Neural cell (in vitro differentiated cells): ENCODE measurements around the gene CCDC12. TPM values are rescaled to one million over a fixed set of nuclear protein-coding genes. Genes with fewer than 3 reads are reported as not detected.

Experiments
- H2AFZ ChIP-seq: fragments of 200-600, 300-800 bp; sonication (generic), shearing (Covaris generic); 2 replicates; pipeline ENCODE4 v1.6.0; 2014; ENCODE audit warnings: low read depth, mild to moderate bottlenecking, antibody characterized with exemption, low read length, moderate library complexity
- H3F3A ChIP-seq: fragments of 200-600 bp; shearing (Covaris generic); 2 replicates; pipeline ENCODE4 v1.6.1; 2016; ENCODE audit warnings: mild to moderate bottlenecking, moderate library complexity, mixed read lengths, antibody characterized with exemption, low read length; ENCODE audit not compliant: insufficient read depth, poor library complexity, severe bottlenecking
- H3K27ac ChIP-seq: fragments of 200-600, 300-800 bp; sonication (generic), shearing (Covaris generic); 2 replicates; pipeline ENCODE4 v1.5.1; 2014; ENCODE audit warnings: mild to moderate bottlenecking, low read length, moderate library complexity
- H3K27me3 ChIP-seq: fragments of 300-800, 200-600 bp; sonication (generic), shearing (Covaris generic); 2 replicates; pipeline ENCODE4 v1.6.0; 2014; ENCODE audit warnings: mild to moderate bottlenecking, low read depth, low read length, moderate library complexity; ENCODE audit not compliant: insufficient read depth
- H3K36me3 ChIP-seq: fragments of 300-800, 200-600 bp; sonication (generic), shearing (Covaris generic); 2 replicates; pipeline ENCODE4 v1.5.1; 2014; ENCODE audit warnings: mild to moderate bottlenecking, antibody characterized with exemption, low read length, moderate library complexity; ENCODE audit not compliant: insufficient read depth
- H3K4me2 ChIP-seq: fragments of 300-800, 200-600 bp; sonication (generic), shearing (Covaris generic); 2 replicates; pipeline ENCODE4 v1.6.0; 2014; ENCODE audit warnings: mild to moderate bottlenecking, low read length
- H3K4me3 ChIP-seq: fragments of 300-800, 200-600 bp; sonication (generic), shearing (Covaris generic); 2 replicates; pipeline ENCODE4 v1.5.1; 2014; ENCODE audit warnings: mild to moderate bottlenecking, low read length, moderate library complexity
- H3K79me2 ChIP-seq: fragments of 200-600 bp; shearing (Covaris generic); replicated peaks from 2 replicates; pipeline ENCODE4 v1.6.0; 2014; ENCODE audit warnings: mild to moderate bottlenecking, low read length, moderate library complexity; ENCODE audit not compliant: insufficient read depth
- H3K9ac ChIP-seq: fragments of 300-800, 200-600 bp; sonication (generic), shearing (Covaris generic); 2 replicates; pipeline ENCODE4 v1.6.1; 2016; ENCODE audit warnings: mild to moderate bottlenecking, low read length, mixed read lengths
- H3K9me2 ChIP-seq: fragments of 200-600 bp; shearing (Covaris generic); 2 replicates; pipeline ENCODE4 v1.6.1; 2016; ENCODE audit warnings: mild to moderate bottlenecking, low read length, mixed read lengths; ENCODE audit not compliant: insufficient read depth
- H3K9me3 ChIP-seq: fragments of 200-600, 300-800 bp; sonication (generic), shearing (Covaris generic); 2 replicates; pipeline ENCODE4 v1.6.1; 2016; ENCODE audit warnings: mild to moderate bottlenecking, mixed run types, low read length, moderate library complexity, mixed read lengths
- H4K20me1 ChIP-seq: fragments of 200-600 bp; shearing (Covaris generic); 2 replicates; pipeline ENCODE4 v1.6.1; 2016; ENCODE audit warnings: mild to moderate bottlenecking, mixed run types; ENCODE audit not compliant: insufficient read depth
- EP300 ChIP-seq: fragments of 450-650 bp; conservative IDR thresholded peaks from 2 replicates; pipeline ENCODE4 v1.6.1; 2014; ENCODE audit warnings: antibody characterized with exemption, mild to moderate bottlenecking, moderate library complexity; ENCODE audit not compliant: poor library complexity, severe bottlenecking
- EZH2 ChIP-seq: fragments of 200-600, 300-800 bp; shearing (Covaris generic), sonication (generic); IDR thresholded peaks from 2 replicates; pipeline ENCODE4 v1.6.1; 2014; ENCODE audit warnings: antibody characterized with exemption, low read length, borderline replicate concordance, mild to moderate bottlenecking; ENCODE audit not compliant: insufficient read depth, poor library complexity, severe bottlenecking
- MXI1 ChIP-seq: fragments of 450-650 bp; conservative IDR thresholded peaks from 2 replicates; pipeline ENCODE4 v1.6.1; 2014; ENCODE audit warnings: antibody characterized with exemption, mild to moderate bottlenecking; ENCODE audit not compliant: poor library complexity, severe bottlenecking
- POLR2AphosphoS5 ChIP-seq: IDR thresholded peaks from 2 replicates; pipeline ENCODE4 v1.6.1; 2012
- RAD21 ChIP-seq: fragments of 450-650 bp; conservative IDR thresholded peaks from 2 replicates; pipeline ENCODE4 v1.6.1; 2014; ENCODE audit warnings: antibody characterized with exemption, mild to moderate bottlenecking, moderate library complexity
- REST ChIP-seq: IDR thresholded peaks from 2 replicates; pipeline ENCODE4 v1.6.1; 2012; ENCODE audit warnings: borderline replicate concordance
- SMC3 ChIP-seq: fragments of 450-650 bp; conservative IDR thresholded peaks from 2 replicates; pipeline ENCODE4 v1.6.1; 2014; ENCODE audit warnings: antibody characterized with exemption, mild to moderate bottlenecking, moderate library complexity; ENCODE audit not compliant: poor library complexity
- TAF1 ChIP-seq: IDR thresholded peaks from 2 replicates; pipeline ENCODE4 v1.6.1; 2012; ENCODE audit warnings: low read depth
- polyA plus RNA-seq: library from polyadenylated mRNA; depleted of rRNA; stranded (reverse); fragments of >200 nt; gene quantifications from 2 replicates; pipeline ENCODE4 v1.2.3, GENCODE V29; 2014
- TF ChIP-seq, protein P1 (sequence below): fragments of 450-650 bp; IDR thresholded peaks from 2 replicates; pipeline ENCODE4 v1.5.1; 2014; ENCODE audit warnings: antibody characterized with exemption, mild to moderate bottlenecking, moderate library complexity; ENCODE audit not compliant: poor library complexity, severe bottlenecking

The CCDC12 gene
- polyA plus RNA-seq, 1 donor from 2014 or later, result 46.4 TPM

GRCh38 chr3:46923559-46924350 lies 52.8 kb downstream of the CCDC12 start:
- Histone ChIP-seq H3K27me3 (no peaks in the 10 kb centered on the region), H3K27ac (no peak overlapping the region), H3K36me3 (no peaks in the 10 kb centered on the region), H3K9me2 (no peaks in the 10 kb centered on the region), H3K4me3 (no peak overlapping the region), H4K20me1 (no peaks in the 10 kb centered on the region), H3F3A (no peaks in the 10 kb centered on the region), H3K4me2 (no peak overlapping the region), H3K79me2 (no peaks in the 10 kb centered on the region), H3K9me3 (no peaks in the 10 kb centered on the region), H3K9ac (no peak overlapping the region), H2AFZ (no peak overlapping the region)
- TF ChIP-seq, protein P1, sequence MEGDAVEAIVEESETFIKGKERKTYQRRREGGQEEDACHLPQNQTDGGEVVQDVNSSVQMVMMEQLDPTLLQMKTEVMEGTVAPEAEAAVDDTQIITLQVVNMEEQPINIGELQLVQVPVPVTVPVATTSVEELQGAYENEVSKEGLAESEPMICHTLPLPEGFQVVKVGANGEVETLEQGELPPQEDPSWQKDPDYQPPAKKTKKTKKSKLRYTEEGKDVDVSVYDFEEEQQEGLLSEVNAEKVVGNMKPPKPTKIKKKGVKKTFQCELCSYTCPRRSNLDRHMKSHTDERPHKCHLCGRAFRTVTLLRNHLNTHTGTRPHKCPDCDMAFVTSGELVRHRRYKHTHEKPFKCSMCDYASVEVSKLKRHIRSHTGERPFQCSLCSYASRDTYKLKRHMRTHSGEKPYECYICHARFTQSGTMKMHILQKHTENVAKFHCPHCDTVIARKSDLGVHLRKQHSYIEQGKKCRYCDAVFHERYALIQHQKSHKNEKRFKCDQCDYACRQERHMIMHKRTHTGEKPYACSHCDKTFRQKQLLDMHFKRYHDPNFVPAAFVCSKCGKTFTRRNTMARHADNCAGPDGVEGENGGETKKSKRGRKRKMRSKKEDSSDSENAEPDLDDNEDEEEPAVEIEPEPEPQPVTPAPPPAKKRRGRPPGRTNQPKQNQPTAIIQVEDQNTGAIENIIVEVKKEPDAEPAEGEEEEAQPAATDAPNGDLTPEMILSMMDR, result peak; percentile 43
- TF ChIP-seq POLR2AphosphoS5, result no peak
- TF ChIP-seq REST, result no peak
- no peak for TF ChIP-seq EP300
- TF ChIP-seq SMC3, result peak; percentile 35
- no peak for TF ChIP-seq MXI1
- no peak for TF ChIP-seq EZH2
- TF ChIP-seq TAF1, result no peak
- peak; percentile 18 for TF ChIP-seq RAD21

- no peak overlapping the region for H3K9ac ChIP-seq
- H3K36me3 ChIP-seq, result no peaks in the 10 kb centered on the region
- no peak overlapping the region for H3K4me3 ChIP-seq
- no peak overlapping the region for H3K27ac ChIP-seq
- no peaks in the 10 kb centered on the region for H4K20me1 ChIP-seq
- no peak overlapping the region for H2AFZ ChIP-seq
- H3K9me2 ChIP-seq, result no peaks in the 10 kb centered on the region
- H3K9me3 ChIP-seq, result peaks cover 3% of the 10 kb centered on the region
- H3K4me2 ChIP-seq, result no peak overlapping the region
- H3K79me2 ChIP-seq, result no peaks in the 10 kb centered on the region
- no peaks in the 10 kb centered on the region for H3F3A ChIP-seq
- no peaks in the 10 kb centered on the region for H3K27me3 ChIP-seq
- TF ChIP-seq RAD21 (no peak), REST (no peak), POLR2AphosphoS5 (no peak), EZH2 (no peak), EP300 (no peak), MXI1 (no peak), SMC3 (no peak), TAF1 (no peak)
- TF ChIP-seq, protein P1, result no peak
Measured at GRCh38 chr3:46922871-46923558, 53.5 kb downstream of the CCDC12 start.
